ENCODE data around the gene SLIT3. TPM values are rescaled to one million over a fixed set of nuclear protein-coding genes. Genes with fewer than 3 reads are reported as not detected.

The SLIT3 gene
- total RNA-seq, 1 donor from 2014 or later = 70.0 TPM

DNA sequence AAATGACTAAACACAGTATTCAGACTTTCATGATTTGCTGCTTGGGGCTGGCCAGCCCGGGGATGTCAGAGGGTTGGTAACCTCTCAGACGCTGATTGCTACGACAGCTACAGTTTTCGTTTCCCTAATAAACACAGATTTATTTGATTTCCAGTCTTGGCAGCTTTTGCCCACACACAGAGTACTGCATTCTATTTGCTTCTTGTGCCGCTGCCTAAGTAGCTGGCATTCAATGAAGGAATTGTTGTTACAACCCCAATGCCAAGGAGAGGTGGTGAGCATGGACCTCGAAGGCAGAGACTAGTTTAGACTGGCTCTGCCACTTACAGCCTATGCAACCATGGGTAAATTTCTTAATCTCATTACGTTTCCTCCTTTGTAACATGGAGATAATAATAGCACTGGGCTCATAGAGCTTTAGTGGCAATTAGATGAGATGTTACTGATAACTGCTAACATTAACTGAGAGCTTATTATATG is 474.7 kb downstream of the SLIT3 start:
- ATAC-seq = no peak
- Histone ChIP-seq H3K27me3 (peaks cover 53% of the 10 kb centered on the region), H3K4me3 (no peak overlapping the region), H3K27ac (no peak overlapping the region), H3K9me3 (no peaks in the 10 kb centered on the region), H3K4me1 (no peaks in the 10 kb centered on the region), H3K36me3 (no peaks in the 10 kb centered on the region)
- intact Hi-C loops (cut with DNase I) = no loop called here
- DNase-seq = no peak
- TF ChIP-seq, protein P1, sequence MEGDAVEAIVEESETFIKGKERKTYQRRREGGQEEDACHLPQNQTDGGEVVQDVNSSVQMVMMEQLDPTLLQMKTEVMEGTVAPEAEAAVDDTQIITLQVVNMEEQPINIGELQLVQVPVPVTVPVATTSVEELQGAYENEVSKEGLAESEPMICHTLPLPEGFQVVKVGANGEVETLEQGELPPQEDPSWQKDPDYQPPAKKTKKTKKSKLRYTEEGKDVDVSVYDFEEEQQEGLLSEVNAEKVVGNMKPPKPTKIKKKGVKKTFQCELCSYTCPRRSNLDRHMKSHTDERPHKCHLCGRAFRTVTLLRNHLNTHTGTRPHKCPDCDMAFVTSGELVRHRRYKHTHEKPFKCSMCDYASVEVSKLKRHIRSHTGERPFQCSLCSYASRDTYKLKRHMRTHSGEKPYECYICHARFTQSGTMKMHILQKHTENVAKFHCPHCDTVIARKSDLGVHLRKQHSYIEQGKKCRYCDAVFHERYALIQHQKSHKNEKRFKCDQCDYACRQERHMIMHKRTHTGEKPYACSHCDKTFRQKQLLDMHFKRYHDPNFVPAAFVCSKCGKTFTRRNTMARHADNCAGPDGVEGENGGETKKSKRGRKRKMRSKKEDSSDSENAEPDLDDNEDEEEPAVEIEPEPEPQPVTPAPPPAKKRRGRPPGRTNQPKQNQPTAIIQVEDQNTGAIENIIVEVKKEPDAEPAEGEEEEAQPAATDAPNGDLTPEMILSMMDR (IDR thresholded peaks at IDR 0.05) = no peak

DNA sequence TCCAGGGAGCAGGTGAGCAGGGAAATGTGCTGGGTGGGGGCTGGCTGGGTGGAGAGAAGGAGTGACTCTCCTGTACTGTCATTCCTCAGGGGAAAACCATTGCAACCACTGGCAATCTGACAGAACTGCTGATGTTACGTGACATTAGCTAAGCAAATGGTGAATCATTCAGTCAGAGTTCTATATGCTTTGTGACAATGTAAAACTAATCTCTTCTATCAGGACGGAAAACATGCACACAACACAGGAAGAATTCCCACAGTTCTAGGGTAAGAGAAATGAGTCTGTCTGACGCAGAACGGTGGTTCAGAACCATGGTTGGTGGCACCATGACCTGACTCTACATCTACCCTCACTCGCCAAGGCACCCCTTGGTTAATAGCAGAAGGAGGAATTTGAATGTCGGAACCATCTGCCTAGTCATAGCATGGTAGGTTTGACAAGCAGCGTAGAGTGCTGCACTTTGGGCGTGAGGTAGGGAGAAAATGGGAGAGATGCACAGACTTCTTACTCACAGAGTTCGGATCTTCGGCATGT is 478.1 kb downstream of the SLIT3 start:
- H3K36me3 ChIP-seq = no peaks in the 10 kb centered on the region
- TF ChIP-seq, protein P1 (IDR thresholded peaks at IDR 0.05) = no peak
- no peak for DNase-seq
- ATAC-seq = no peak
- peaks cover 57% of the 10 kb centered on the region for H3K27me3 ChIP-seq
- H3K4me1 ChIP-seq = no peaks in the 10 kb centered on the region
- intact Hi-C loops (cut with DNase I) = no loop called here
- H3K27ac ChIP-seq = no peak overlapping the region
- H3K9me3 ChIP-seq = no peaks in the 10 kb centered on the region
- no peak overlapping the region for H3K4me3 ChIP-seq

DNA sequence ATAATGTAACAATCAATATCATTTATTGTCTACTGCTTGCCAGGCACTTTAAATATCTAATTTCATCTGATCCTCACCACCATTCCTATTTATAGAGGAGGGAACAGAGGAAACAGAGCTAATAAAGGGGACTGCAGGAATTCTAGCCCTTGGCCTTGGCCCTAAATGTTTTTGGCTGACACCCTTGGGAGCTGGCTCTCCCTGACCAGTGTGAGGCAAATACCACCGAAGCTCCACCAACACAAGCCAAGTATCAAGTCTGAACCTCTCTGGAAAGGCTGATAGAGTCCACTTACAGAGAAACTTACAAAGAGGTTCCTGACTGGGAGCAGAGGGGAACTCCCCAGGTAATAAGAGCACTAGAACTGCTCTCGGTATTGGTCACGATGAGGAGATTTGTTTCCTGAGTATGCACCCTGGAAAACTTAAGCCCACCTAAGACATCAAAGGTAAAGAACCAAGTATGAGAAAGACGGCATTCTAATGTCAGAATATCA is 478.6 kb downstream of the SLIT3 start:
- no peak for ATAC-seq
- intact Hi-C loops (cut with DNase I) = no loop called here
- Histone ChIP-seq H3K27ac (no peak overlapping the region), H3K27me3 (peaks cover 57% of the 10 kb centered on the region), H3K9me3 (no peaks in the 10 kb centered on the region), H3K36me3 (no peaks in the 10 kb centered on the region), H3K4me3 (no peak overlapping the region), H3K4me1 (no peaks in the 10 kb centered on the region)
- DNase-seq = no peak
- TF ChIP-seq, protein P1 (IDR thresholded peaks at IDR 0.05) = no peak

GRCh38 chr5:168820874-168821273 is 480.1 kb downstream of the SLIT3 start:
- Histone ChIP-seq H3K27me3 (peaks cover 61% of the 10 kb centered on the region), H3K4me3 (no peak overlapping the region), H3K9me3 (no peaks in the 10 kb centered on the region), H3K4me1 (no peaks in the 10 kb centered on the region), H3K36me3 (no peaks in the 10 kb centered on the region), H3K27ac (no peak overlapping the region)
- TF ChIP-seq, protein P1 (IDR thresholded peaks at IDR 0.05) = no peak
- intact Hi-C loops (cut with DNase I) = no loop called here
- ATAC-seq = no peak
- DNase-seq = no peak

GRCh38 chr5:168819004-168819621 is 481.8 kb downstream of the SLIT3 start:
- intact Hi-C loops (cut with DNase I) = no loop called here
- ATAC-seq (no peak), DNase-seq (no peak)

More at GRCh38 chr5:168819004-168819621, 481.8 kb downstream of the SLIT3 start:
- Histone ChIP-seq H3K4me3 (no peak overlapping the region), H3K36me3 (no peaks in the 10 kb centered on the region), H3K27me3 (peaks cover 65% of the 10 kb centered on the region), H3K4me1 (no peaks in the 10 kb centered on the region), H3K27ac (no peak overlapping the region), H3K9me3 (no peaks in the 10 kb centered on the region)
- TF ChIP-seq, protein P1 (IDR thresholded peaks at IDR 0.05) = no peak

All from upper lobe of right lung (tissue), 1 donor.